Thyroid gland (tissue), 4 donors: Measurements from ENCODE around the gene PNPLA6. TPM values are rescaled to one million over a fixed set of nuclear protein-coding genes. Genes with fewer than 3 reads are reported as not detected.

Source experiments
- DNase-seq, 2 donors: peaks; one replicate each; pipeline ENCODE4 v3.0.0-alpha.2; 2019
- H3K27ac ChIP-seq, 3 donors: fragments of 200-600 bp; sonication (generic); 1 replicate in 2 of 3; 2 replicates in 1 of 3; pipeline ENCODE4 v1.5.1; 2016 to 2019; ENCODE audit warnings: mild to moderate bottlenecking in 1 of 3, moderate library complexity in 1 of 3
- H3K27me3 ChIP-seq: fragments of 200-600 bp; sonication (generic); one replicate; pipeline ENCODE4 v1.5.1; 2019
- H3K36me3 ChIP-seq, 2 donors: fragments of 200-600 bp; sonication (generic); one replicate each; pipeline ENCODE4 v1.5.1; 2016 to 2019
- H3K4me1 ChIP-seq, 2 donors: fragments of 200-600 bp; sonication (generic); one replicate each; pipeline ENCODE4 v1.5.1; 2017 to 2019
- H3K4me3 ChIP-seq, 3 donors: fragments of 200-600 bp; sonication (generic); replicated peaks in 1 of 3; 1 replicate in 2 of 3; 2 replicates in 1 of 3; pipeline ENCODE4 v1.5.1; 2016; ENCODE audit warnings: mild to moderate bottlenecking in 1 of 3
- H3K9me3 ChIP-seq: fragments of 200-600 bp; sonication (generic); one replicate; pipeline ENCODE4 v1.5.1; 2017
- CTCF ChIP-seq, 6 experiments: fragments of 200-600 bp in 3 of 6; fragments of 450-650 bp in 3 of 6; sonication (generic) in 3 of 6; IDR thresholded peaks; one replicate each; pipeline ENCODE4 v1.5.1; 2016 to 2019; ENCODE audit warnings: antibody characterized with exemption in 6 of 6, mild to moderate bottlenecking in 2 of 6, inconsistent platforms in 1 of 6, moderate library complexity in 1 of 6
- POLR2A ChIP-seq, 2 donors: fragments of 450-650 bp; IDR thresholded peaks; one replicate each; pipeline ENCODE4 v1.6.1; 2017; ENCODE audit warnings: antibody characterized with exemption in 2 of 2, mild to moderate bottlenecking in 2 of 2, moderate library complexity in 1 of 2
- WGBS, 2 donors: methylation state at CpG; one replicate each; pipeline ENCODE4 v1.1.5; 2017; 5-methylcytosine and 5-hydroxymethylcytosine counted together
- intact Hi-C: fragments of 100-400 bp; cut with DNase I; formaldehyde crosslinking; loops from one replicate; pipeline ENCODE4 v1.15.1; 2023
- total RNA-seq, 4 donors: library from RNA; depleted of rRNA; stranded (reverse); fragments of >200 nt; gene quantifications; one replicate each; pipeline ENCODE4 v1.2.3, GENCODE V29; 2016

The PNPLA6 gene
- total RNA-seq, 4 donors from 2014 or later = 53.2 to 93.9 (median 84.1) TPM

GRCh38 chr19:7515645-7516151, 19.8 kb upstream of the PNPLA6 start, which contains the start of gene ZNF358:
ZNF358 (plus strand) TSS chr19:7516103; CDS start chr19:7519243, 3,140 bp downstream.
- Histone ChIP-seq H3K4me1 (peaks cover 8 to 9% of the 10 kb centered on the region in 2 donors), H3K27me3 (no peaks in the 10 kb centered on the region), H3K9me3 (no peaks in the 10 kb centered on the region), H3K27ac (peak within 1 kb of the TSS; percentile 72 to 88 (median 74)), H3K4me3 (peak within 1 kb of the TSS; percentile 24 to 89 (median 66)), H3K36me3 (peaks cover 8 to 11% of the 10 kb centered on the region in 2 donors)
- TF ChIP-seq CTCF (IDR thresholded peaks at IDR 0.05) (no peak), POLR2A (IDR thresholded peaks at IDR 0.05) (peak in 1 of 2 donors; percentile 23)
- DNase-seq = peak; percentile 64 to 68
- intact Hi-C loops = no loop called here
- WGBS, 2 donors = 3 to 5% methylated on average over 19 to 23 of the region's 33 CpGs

DNA sequence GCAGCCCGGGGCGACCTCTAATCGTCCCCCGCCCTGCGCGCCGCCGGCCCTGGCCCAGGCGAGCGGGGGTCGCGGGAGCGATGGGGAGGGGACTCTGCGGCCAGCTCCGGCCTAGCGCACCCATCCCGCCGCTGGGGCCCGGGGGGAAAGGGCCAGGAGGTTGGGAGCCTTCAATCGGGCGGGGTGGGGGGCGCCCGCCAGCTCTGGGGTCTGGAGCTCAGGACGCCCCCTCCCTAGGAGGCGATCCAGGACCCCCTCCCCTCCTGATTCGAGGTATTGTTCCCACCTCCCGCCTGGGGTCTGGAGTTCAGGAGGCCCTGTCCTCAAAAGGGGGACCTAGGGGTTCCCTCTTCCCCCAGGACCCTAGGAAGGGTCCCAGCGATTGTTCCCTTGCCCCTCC, 19.2 kb upstream of the PNPLA6 start:
- H3K4me1 ChIP-seq = peaks cover 8 to 9% of the 10 kb centered on the region in 2 donors
- TF ChIP-seq CTCF (IDR thresholded peaks at IDR 0.05) (no peak), POLR2A (IDR thresholded peaks at IDR 0.05) (no peak)
- 0 to 10% methylated on average over 1 to 2 of the region's 28 CpGs for WGBS, 2 donors
- peak overlapping the region; percentile 24 to 89 (median 66) for H3K4me3 ChIP-seq
- peak overlapping the region; percentile 72 to 88 (median 74) for H3K27ac ChIP-seq
- peaks cover 8 to 11% of the 10 kb centered on the region in 2 donors for H3K36me3 ChIP-seq
- no peaks in the 10 kb centered on the region for H3K27me3 ChIP-seq
- DNase-seq = no peak
- intact Hi-C loops = no loop called here
- no peaks in the 10 kb centered on the region for H3K9me3 ChIP-seq

GRCh38 chr19:7516878-7517277, 18.6 kb upstream of the PNPLA6 start:
- 20 to 43% methylated on average over 1 to 4 of the region's 4 CpGs for WGBS, 2 donors
- DNase-seq = no peak
- Histone ChIP-seq H3K27me3 (no peaks in the 10 kb centered on the region), H3K36me3 (peaks cover 8 to 11% of the 10 kb centered on the region in 2 donors), H3K4me3 (peak overlapping the region in 1 of 3 donors; percentile 89), H3K4me1 (peaks cover 8 to 13% of the 10 kb centered on the region in 2 donors), H3K9me3 (no peaks in the 10 kb centered on the region), H3K27ac (peak overlapping the region in 2 of 3 donors; percentile 74 to 88)
- TF ChIP-seq CTCF (IDR thresholded peaks at IDR 0.05) (no peak), POLR2A (IDR thresholded peaks at IDR 0.05) (no peak)
- intact Hi-C loops = no loop called here

- Histone ChIP-seq H3K27ac (no peak overlapping the region), H3K9me3 (no peaks in the 10 kb centered on the region), H3K27me3 (no peaks in the 10 kb centered on the region), H3K4me3 (no peak overlapping the region), H3K36me3 (peaks cover 8 to 11% of the 10 kb centered on the region in 2 donors), H3K4me1 (peaks cover 19 to 29% of the 10 kb centered on the region in 2 donors)
- intact Hi-C loops = no loop called here
- DNase-seq = no peak
- TF ChIP-seq POLR2A (IDR thresholded peaks at IDR 0.05) (no peak), CTCF (IDR thresholded peaks at IDR 0.05) (no peak)
- WGBS, 2 donors = 96 to 97% methylated on average over 48 to 52 of the region's 74 CpGs
Measured at GRCh38 chr19:7519361-7520130, 16.0 kb upstream of the PNPLA6 start.
